ENCODE measurements around the gene BIRC6. TPM values are rescaled to one million over a fixed set of nuclear protein-coding genes. Genes with fewer than 3 reads are reported as not detected.

Gene BIRC6
- polyA plus RNA-seq, 2 of the 4 experiments (the other 2 are of a cell fraction), result 21.0 to 111 TPM

GRCh38 chr2:32384529-32384928 is 27.7 kb downstream of the BIRC6 start:
- Histone ChIP-seq H3K4me1 (no peaks in the 10 kb centered on the region), H3K27ac (no peak overlapping the region), H3K4me2 (no peak overlapping the region), H3K9me3 (no peaks in the 10 kb centered on the region), H3K4me3 (no peak overlapping the region)
- POLR2A ChIA-PET, result no interaction called here
- TF ChIP-seq NR3C1 (IDR thresholded peaks at IDR 0.05), result no peak
- no peak for TF ChIP-seq NPAS2 (CRISPR knock-in tag; IDR thresholded peaks at IDR 0.05; ENCODE audit: borderline replicate concordance)
- TF ChIP-seq FOSB (CRISPR knock-in tag; IDR thresholded peaks at IDR 0.05), result no peak
- no peak for TF ChIP-seq HOXA7 (CRISPR knock-in tag; IDR thresholded peaks at IDR 0.05)
- TF ChIP-seq FOSL2 (IDR thresholded peaks at IDR 0.05), result no peak
- TF ChIP-seq FOSL2 (CRISPR knock-in tag; IDR thresholded peaks at IDR 0.05), result no peak
- TF ChIP-seq KDM1A (IDR thresholded peaks at IDR 0.05; ENCODE audit: low read depth), result no peak
- CTCF ChIA-PET, result interaction anchor here (0.9 kb wide), 1 partner anchor 12 kb away, joined by 4 read pairs; no protein-coding TSS in a partner anchor
- 94% methylated on average over 4 of the region's 4 CpGs for WGBS (ENCODE audit: missing lambda C conversion rate)
- FAIRE-seq, result no peak
- DNase-seq (ENCODE audit: low read depth in 1 of 2, low spot score in 1 of 2), result no peak
- ATAC-seq, result peak; percentile 21 to 28; a peak in 1 of 6 replicates

DNA sequence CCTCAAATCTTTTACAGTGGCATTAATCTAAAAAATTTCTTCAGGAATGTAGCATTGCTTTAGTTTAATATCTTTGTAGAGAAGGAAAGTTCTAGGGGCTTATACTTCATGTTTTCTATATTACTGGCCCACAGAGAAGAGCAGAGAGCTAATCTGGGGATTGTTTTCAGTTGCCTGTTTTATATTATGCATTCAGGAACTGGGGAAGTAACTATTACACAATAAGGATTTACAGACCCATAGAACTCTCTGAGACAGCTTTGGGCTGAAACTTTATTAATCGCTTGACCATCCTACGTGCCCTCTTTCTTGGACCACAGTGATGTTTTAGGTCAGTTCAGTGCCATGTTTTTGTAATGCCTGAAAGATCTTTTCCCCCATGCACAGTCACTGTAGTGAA is 29.9 kb downstream of the BIRC6 start:
- no peak for TF ChIP-seq RARB (CRISPR knock-in tag; IDR thresholded peaks at IDR 0.05)
- TF ChIP-seq CHD4 (IDR thresholded peaks at IDR 0.05; ENCODE audit: borderline replicate concordance), result no peak
- no peak for TF ChIP-seq GATA3 (IDR thresholded peaks at IDR 0.05; ENCODE audit: borderline replicate concordance)
- TF ChIP-seq CTCF (IDR thresholded peaks at IDR 0.05), result no peak
- no peak for TF ChIP-seq USF2 (IDR thresholded peaks at IDR 0.05)
- TF ChIP-seq HDAC2 (IDR thresholded peaks at IDR 0.05), result no peak
- no peak for TF ChIP-seq CHD2 (IDR thresholded peaks at IDR 0.05; ENCODE audit: low read length, partially characterized antibody)
- TF ChIP-seq PHF8 (IDR thresholded peaks at IDR 0.05; ENCODE audit: borderline replicate concordance, low read depth), result no peak
- TF ChIP-seq JUNB (IDR thresholded peaks at IDR 0.05), result no peak
- TF ChIP-seq MAFK (IDR thresholded peaks at IDR 0.05; ENCODE audit: partially characterized antibody), result no peak
- TF ChIP-seq, protein P1, sequence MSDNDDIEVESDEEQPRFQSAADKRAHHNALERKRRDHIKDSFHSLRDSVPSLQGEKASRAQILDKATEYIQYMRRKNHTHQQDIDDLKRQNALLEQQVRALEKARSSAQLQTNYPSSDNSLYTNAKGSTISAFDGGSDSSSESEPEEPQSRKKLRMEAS (IDR thresholded peaks at IDR 0.05), result no peak
- TF ChIP-seq, protein P2, sequence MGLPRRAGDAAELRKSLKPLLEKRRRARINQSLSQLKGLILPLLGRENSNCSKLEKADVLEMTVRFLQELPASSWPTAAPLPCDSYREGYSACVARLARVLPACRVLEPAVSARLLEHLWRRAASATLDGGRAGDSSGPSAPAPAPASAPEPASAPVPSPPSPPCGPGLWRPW (IDR thresholded peaks at IDR 0.05), result no peak
- TF ChIP-seq POLR2AphosphoS2 (conservative IDR thresholded peaks at IDR 0.05; ENCODE audit: low read length), result no peak
- TF ChIP-seq HOXB5 (CRISPR knock-in tag; IDR thresholded peaks at IDR 0.05), result no peak
- Histone ChIP-seq H3K9me3 (no peaks in the 10 kb centered on the region), H3K4me2 (no peak overlapping the region), H3K4me1 (no peaks in the 10 kb centered on the region), H3K4me3 (no peak overlapping the region), H3K27ac (no peak overlapping the region)
- ChIA-PET CTCF (no interaction called here), POLR2A (no interaction called here)
- FAIRE-seq (no peak), DNase-seq (ENCODE audit: low read depth in 1 of 2, low spot score in 1 of 2) (no peak), ATAC-seq (peak in 1 of 2 experiments; percentile 43; a peak in 1 of 6 replicates)
- WGBS (ENCODE audit: missing lambda C conversion rate), result 95% methylated on average over 2 of the region's 2 CpGs

DNA sequence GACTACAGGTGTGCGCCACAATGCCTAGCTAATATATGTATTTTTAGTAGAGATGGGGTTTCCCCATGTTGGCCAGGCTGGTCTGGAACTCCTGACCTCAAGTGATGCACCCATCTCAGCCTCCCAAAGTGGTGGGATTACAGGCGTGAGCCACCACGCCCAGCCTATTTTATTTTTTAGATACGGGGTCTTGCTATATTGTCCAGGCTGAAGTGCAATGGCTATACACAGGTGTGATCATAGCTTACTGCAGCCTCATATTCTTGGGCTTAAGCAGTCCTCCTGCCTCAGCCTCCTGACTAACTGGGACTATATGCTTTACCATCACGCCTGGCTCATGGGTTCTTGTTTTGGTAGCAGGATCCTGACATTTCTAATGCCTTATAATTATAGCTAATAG is 42.4 kb downstream of the BIRC6 start:
- no peak for ATAC-seq
- Histone ChIP-seq H3K27ac (no peak overlapping the region), H3K9me3 (no peaks in the 10 kb centered on the region), H3K4me1 (peaks cover 10% of the 10 kb centered on the region; the same call in 2 of the 3 replicates), H3K4me3 (no peak overlapping the region), H3K4me2 (no peak overlapping the region)
- DNase-seq (ENCODE audit: low read depth in 1 of 2, low spot score in 1 of 2), result no peak
- ChIA-PET POLR2A (no interaction called here), CTCF (no interaction called here)
- TF ChIP-seq HOXB5 (CRISPR knock-in tag; IDR thresholded peaks at IDR 0.05) (no peak), JUNB (IDR thresholded peaks at IDR 0.05) (no peak), BHLHE40 (IDR thresholded peaks at IDR 0.05; ENCODE audit: low read depth, low read length) (no peak), ZNF302 (CRISPR knock-in tag; IDR thresholded peaks at IDR 0.05) (no peak), HEYL (CRISPR knock-in tag; IDR thresholded peaks at IDR 0.05) (no peak), CHD4 (IDR thresholded peaks at IDR 0.05; ENCODE audit: borderline replicate concordance) (no peak), POLR2AphosphoS2 (conservative IDR thresholded peaks at IDR 0.05; ENCODE audit: low read length) (no peak), HOXA7 (CRISPR knock-in tag; IDR thresholded peaks at IDR 0.05) (no peak), CTCF (IDR thresholded peaks at IDR 0.05) (no peak), REST (IDR thresholded peaks at IDR 0.05) (no peak)
- TF ChIP-seq, protein P2 (IDR thresholded peaks at IDR 0.05), result no peak
- 92% methylated on average over 5 of the region's 5 CpGs for WGBS (ENCODE audit: missing lambda C conversion rate)
- FAIRE-seq, result no peak
